Measurements from ENCODE around the gene LYZ.

- TF ChIP-seq POLR2A (IDR thresholded peaks at IDR 0.05; ENCODE audit: low read depth, low read length) = no peak
- no peak for TF ChIP-seq TAF1 (IDR thresholded peaks at IDR 0.05; ENCODE audit: low read depth, low read length)
- no peak for TF ChIP-seq POU2F2 (IDR thresholded peaks at IDR 0.05; ENCODE audit: low read depth, low read length)
- TF ChIP-seq SPI1 (IDR thresholded peaks at IDR 0.05; ENCODE audit: low read depth, low read length) = no peak
- TF ChIP-seq POLR2AphosphoS5 (IDR thresholded peaks at IDR 0.05; ENCODE audit: low read depth, low read length) = no peak
- no peak for TF ChIP-seq PAX5 (IDR thresholded peaks at IDR 0.05; ENCODE audit: insufficient read depth, low read length, severe bottlenecking)
These were observed 4.7 kb downstream of the LYZ start for GRCh38 chr12:69352904-69353303.

Measured in GM12891 (cell line).